ENCODE results near the gene AKNA.

DNA sequence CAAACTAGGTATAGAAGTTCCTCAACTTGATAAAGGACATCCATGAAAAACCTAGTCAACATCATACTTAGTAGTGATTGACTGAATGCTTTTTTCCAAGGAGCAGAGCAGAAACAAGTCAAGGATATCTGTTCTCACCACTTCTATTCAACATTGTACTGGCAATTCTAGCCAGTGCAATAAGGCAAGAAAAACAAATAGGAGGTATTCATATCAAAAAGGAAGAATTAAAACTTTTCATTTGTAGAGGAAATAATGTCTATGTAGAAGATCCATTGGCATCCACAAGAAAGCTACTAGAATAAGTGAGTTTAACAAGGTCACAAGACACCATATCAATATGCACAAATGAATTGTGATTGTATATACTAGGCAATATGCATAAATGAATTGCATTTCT, 93.1 kb downstream of the AKNA start:
- TF ChIP-seq EP300 (IDR thresholded peaks at IDR 0.05): no peak
- TF ChIP-seq POLR2AphosphoS5 (IDR thresholded peaks at IDR 0.05): no peak
- TF ChIP-seq CTCF (IDR thresholded peaks at IDR 0.05): no peak
- no peak for TF ChIP-seq POLR2A (IDR thresholded peaks at IDR 0.05)
